Effector CD4-positive, alpha-beta T cell (primary cell): ENCODE measurements around the gene ZNF70.
"Not testable (repeated sequence)": the region's sequence is repeated elsewhere in the genome, so short reads cannot be mapped to it uniquely, and the experiment has no call there.

Experiments used
- DNase-seq: peaks from one replicate; pipeline ENCODE4 v3.0.0-alpha.2; 2020

Gene ZNF70

DNA sequence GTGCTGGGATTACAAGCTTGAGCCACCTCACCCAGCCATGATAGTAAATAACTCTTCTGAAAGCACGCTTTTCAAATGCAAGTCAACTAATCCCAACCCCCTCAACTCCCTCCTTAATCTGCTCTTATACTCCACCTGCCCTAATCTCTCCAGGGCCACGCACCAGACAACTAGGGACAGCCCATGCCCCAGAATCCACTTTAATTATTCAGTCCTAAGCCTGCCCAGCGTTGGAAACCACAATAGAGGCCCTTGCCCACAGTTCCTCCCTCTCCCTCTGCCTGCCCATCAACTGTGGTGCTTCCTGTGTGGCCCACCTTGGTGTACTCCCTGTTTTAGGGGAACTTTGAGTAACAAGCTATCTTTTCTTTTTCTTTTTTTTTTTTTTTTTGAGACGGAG is 6.0 kb upstream of the ZNF70 start:
- DNase-seq, result no peak

DNA sequence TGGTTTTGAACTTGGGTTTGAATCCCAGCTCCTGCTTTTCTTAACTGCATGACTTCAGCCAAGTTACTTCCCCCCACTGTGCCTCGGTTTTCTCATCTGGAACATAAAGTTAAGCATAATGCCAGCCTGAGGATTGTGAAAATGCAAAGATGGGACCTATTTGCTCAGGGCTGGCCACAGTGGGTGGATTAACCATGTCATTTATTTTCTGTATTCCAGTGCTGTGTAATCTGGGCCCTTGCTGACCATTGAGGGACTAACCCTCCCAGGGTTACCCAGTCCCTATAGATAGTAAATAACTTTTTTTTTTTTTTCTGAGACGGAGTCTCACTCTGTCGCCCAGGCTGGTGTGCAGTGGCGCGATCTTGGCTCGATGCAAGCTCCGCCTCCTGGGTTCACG is 4.8 kb upstream of the ZNF70 start:
- DNase-seq, result no peak

GRCh38 chr22:23754980-23755636 is 4.2 kb upstream of the ZNF70 start:
- no peak for DNase-seq

GRCh38 chr22:23754220-23754919 is 3.5 kb upstream of the ZNF70 start, which contains the start of gene VPREB3:
TSS of gene VPREB3 (minus strand) at chr22:23754425. CDS start at chr22:23754363, 62 bp downstream.
- DNase-seq, result no peak

- no peak for DNase-seq
These were observed 2.5 kb upstream of the ZNF70 start for GRCh38 chr22:23753385-23753784.

DNA sequence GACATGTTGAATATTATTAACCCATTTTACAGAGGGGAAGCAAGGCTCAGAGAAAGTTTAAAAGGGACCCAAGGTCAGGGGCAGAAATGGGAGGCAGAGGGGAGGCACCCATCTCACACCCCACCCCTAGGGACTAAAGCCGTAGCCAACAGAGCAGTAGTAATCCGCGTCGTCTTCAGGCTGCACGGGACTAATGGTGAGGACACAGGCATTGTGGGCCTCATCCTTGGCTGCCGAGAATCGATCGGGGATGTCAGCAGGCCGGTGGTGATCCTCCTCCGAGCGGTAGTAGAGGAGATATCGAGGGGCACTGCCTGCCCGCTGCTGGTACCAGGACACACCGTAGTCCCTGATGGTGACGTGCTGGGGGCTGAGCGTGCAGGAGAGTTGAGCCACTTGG is 1.8 kb upstream of the ZNF70 start:
- DNase-seq, result no peak

DNA sequence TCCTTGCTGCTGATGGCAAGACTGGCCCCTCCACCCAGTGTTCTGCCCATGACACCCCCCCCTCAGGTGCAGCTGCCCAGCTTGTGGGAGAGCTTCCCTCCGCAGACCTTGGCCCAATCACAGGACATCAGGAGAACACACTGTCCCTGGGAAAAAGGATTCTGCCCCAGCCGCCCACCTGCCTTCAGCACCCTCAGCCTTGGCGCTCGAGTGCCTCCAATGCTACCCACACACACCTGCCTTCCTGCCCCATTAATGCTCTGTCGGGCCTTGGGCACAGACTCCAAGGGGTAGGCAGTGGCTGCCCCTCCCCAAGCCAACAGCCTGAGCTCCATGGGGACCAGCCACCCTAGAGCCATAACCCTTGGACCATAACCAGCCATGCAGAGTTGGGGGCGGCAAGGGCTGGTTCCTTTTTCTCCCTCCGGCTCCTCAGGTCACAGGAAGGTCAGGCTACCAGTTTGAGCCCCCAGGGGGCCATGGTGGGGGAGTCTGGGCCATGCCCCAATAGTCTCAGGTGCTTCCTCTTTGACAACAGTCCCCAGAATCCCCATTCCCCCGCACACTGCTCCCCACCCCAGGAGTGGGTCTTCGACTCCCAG is 1.3 kb upstream of the ZNF70 start:
- DNase-seq, result no peak

- no peak for DNase-seq
These were observed 607 bp upstream of the ZNF70 start for GRCh38 chr22:23751441-23751996.

GRCh38 chr22:23750367-23750713 is 572 bp downstream of the ZNF70 start:
- no peak for DNase-seq

DNA sequence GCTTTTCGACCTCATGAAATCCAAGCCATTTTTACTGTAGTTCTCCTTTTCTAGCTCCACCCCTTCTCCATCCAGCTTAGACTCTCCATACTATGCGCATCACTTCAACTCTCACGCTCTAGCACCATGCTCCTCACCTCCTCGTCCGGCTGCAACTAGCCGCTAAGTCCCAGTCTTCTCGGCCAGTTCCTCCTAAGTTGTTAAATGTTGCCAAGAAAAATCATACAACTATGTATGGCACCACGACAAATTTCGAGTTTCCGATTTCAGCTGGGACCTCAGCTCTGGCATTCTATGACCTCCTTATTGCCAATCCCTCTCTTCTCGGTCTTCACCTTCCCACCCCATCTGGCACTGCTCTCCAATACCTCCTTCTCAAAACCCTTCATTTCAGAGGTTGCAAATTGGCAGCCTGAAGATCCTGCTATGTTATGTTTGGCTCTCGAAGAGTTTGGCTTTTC is 1.0 kb downstream of the ZNF70 start:
- DNase-seq, result no peak

GRCh38 chr22:23745791-23746190 is 5.1 kb downstream of the ZNF70 start:
- no peak for DNase-seq

- no peak for DNase-seq
These were observed 6.4 kb downstream of the ZNF70 start for GRCh38 chr22:23744485-23744884.

- DNase-seq, result no peak
These were observed 6.9 kb downstream of the ZNF70 start for GRCh38 chr22:23744001-23744400.

DNA sequence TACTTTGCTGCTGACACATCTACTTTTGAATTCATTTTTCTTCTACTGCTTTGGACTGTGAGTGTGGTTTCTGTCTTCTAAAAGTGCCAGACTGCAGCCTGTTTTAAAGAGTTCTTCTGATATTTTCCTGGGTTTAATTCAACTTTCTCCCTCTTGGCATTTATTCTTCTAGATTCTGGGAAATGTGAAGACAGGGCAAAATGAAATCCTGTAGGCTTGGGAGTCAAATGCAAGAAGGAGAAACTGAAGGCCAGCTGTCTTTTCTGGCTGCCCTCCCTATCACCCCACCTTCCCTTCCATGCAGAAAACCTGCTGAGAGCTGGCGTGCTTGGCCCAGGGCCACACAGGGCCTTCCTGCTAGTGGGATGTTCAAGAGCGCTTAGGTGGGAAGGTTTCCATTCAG is 7.6 kb downstream of the ZNF70 start:
- DNase-seq, result no peak

DNA sequence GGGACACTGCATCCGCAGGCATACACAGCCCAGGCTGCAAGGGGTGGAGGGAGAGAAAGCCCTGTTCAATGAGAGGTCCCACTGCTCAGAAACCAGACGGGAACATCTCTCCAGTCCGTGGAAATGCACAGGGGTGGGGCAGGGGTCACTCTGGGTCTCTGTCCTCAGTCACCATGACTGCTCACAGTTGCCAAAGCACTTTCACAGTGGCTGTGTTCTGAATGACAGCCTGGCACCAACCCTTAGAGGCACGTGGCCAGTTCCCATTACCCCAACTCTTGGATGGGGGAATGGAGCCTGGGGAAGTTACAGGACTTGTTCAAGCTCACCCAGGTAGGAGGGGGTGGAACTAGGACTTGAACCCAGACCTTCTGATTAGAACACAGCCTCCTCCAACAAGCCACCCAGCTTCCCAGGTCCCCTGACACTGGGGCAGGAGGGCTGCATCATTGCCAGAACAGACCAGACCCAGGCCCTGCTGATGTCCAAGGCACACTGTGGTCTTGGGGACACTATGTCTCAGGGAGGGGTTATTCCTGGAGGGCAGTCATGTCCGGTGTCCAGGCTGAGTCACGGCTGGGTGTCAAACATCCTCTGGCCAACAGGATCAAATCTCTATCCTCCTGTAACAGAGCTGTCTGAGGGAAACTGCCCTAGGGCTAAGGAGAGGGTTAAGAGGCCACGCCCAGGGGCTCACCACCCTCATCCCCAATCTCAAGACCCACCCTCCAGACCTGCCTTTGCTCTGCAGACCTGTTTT is 8.2 kb downstream of the ZNF70 start:
- DNase-seq, result no peak

- no peak for DNase-seq
These were observed 13.2 kb downstream of the ZNF70 start for GRCh38 chr22:23737696-23738095.

DNA sequence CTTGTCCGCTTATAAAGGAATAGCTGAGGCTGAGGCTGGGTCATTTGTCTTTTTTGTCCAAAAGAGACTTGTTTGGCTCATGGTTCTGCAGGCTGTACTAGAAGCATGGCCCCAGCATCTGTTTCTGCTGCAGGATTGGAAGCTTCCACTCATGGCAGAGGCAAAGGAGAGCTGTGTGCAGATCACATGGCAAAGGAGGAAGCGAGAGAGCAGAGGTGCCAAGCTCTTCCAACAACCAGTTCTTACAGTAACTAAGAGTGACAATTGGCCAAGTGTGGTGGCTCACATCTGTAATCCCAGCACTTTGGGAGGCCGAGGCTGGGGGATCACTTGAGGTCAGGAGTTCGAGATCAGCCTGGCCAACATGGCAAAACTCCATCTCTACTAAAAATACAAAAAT is 22.8 kb downstream of the ZNF70 start:
- not testable (repeated sequence) for DNase-seq

DNA sequence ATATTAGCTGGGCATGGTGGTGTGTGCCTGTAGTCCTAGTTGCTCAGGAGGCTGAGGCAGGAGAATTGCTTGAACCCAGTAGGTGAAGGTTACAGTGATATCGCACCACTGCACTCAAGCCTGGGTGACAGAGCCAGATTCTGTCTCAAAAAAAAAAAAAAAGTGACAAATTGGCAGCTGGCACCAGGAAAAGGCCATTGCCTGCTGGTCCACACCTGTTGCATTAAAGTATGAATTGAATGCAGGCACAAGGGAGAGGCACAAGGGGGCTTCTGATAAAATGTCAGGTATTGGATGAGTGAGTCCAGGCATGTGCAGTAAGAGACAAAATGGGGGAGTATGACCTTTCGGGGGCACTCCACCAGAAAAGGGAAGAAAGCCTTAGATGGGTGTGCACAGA is 28.2 kb downstream of the ZNF70 start:
- DNase-seq, result no peak

GRCh38 chr22:23722160-23722559 is 28.8 kb downstream of the ZNF70 start:
- DNase-seq, result no peak

GRCh38 chr22:23720855-23721254 is 30.1 kb downstream of the ZNF70 start:
- DNase-seq, result no peak

- no peak for DNase-seq
These were observed 32.3 kb downstream of the ZNF70 start for GRCh38 chr22:23718371-23719165.
